Measurements from ENCODE around the gene ERCC1.
A peak's percentile ranks its signal among the peaks of the same experiment; 100 is the strongest.

Gene ERCC1

DNA sequence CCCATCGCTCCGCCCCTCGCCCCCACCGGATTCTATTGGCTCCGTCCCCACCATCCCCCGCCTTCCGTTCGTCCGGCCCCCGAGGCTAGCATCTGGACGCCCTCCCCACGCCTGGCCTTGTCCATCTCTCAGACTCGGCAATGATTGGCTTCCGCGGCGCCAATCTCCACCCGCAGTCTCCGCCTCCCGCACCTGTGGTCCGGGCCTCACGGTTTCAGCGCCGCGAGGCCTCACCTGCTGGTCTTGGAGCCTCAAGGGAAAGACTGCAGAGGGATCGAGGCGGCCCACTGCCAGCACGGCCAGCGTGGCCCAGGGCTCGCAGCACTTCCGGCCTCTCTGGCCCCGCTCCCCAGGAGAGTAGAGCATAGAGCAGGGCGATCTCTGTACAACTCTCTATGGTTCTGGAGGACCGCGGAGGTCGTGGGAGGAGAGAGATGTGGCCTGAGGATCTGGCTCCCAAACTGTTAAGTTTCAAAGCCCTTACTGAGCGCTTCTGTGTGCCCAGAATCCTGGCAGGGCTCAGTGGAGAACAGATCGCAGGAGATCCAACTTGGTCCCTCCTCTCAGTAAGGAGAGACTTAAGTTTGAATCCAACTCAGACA is at the start of gene ERCC1:
Gene ERCC1, minus strand, starts transcription at position 329 of the 602 bp plus-strand sequence. CDS start 543 bp downstream, outside the sequence.
- in situ Hi-C loops (cut with MboI; ENCODE audit: low pct_unique_long_range_greater_than_20kb, low sequenced_read_pairs, unreplicated experiment), result no loop called here
- TF ChIP-seq, protein P1, sequence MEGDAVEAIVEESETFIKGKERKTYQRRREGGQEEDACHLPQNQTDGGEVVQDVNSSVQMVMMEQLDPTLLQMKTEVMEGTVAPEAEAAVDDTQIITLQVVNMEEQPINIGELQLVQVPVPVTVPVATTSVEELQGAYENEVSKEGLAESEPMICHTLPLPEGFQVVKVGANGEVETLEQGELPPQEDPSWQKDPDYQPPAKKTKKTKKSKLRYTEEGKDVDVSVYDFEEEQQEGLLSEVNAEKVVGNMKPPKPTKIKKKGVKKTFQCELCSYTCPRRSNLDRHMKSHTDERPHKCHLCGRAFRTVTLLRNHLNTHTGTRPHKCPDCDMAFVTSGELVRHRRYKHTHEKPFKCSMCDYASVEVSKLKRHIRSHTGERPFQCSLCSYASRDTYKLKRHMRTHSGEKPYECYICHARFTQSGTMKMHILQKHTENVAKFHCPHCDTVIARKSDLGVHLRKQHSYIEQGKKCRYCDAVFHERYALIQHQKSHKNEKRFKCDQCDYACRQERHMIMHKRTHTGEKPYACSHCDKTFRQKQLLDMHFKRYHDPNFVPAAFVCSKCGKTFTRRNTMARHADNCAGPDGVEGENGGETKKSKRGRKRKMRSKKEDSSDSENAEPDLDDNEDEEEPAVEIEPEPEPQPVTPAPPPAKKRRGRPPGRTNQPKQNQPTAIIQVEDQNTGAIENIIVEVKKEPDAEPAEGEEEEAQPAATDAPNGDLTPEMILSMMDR (IDR thresholded peaks at IDR 0.05; ENCODE audit: extremely low read depth, insufficient read depth, missing control alignments), result no peak
- peak; percentile 97 for DNase-seq (ENCODE audit: low spot score)

DNA sequence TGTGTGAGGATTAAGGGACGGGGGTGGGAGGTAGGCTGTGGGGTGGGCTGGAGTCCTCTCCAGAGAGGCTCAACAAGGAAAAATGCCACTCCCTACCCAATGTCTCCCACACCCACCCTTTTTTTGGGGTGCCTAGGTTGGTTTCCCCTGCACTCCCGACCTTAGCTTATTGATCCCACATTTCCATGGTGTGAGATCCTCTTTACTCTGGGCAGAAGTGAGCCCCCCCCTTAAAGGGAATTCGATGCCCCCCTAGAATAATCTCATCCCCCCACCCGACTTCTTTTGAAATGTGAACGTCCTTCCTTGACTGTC is 49.6 kb upstream of the ERCC1 start:
- TF ChIP-seq, protein P1 (IDR thresholded peaks at IDR 0.05; ENCODE audit: extremely low read depth, insufficient read depth, missing control alignments), result no peak
- no peak for DNase-seq (ENCODE audit: low spot score)
- in situ Hi-C loops (cut with MboI; ENCODE audit: low pct_unique_long_range_greater_than_20kb, low sequenced_read_pairs, unreplicated experiment), result no loop called here

DNA sequence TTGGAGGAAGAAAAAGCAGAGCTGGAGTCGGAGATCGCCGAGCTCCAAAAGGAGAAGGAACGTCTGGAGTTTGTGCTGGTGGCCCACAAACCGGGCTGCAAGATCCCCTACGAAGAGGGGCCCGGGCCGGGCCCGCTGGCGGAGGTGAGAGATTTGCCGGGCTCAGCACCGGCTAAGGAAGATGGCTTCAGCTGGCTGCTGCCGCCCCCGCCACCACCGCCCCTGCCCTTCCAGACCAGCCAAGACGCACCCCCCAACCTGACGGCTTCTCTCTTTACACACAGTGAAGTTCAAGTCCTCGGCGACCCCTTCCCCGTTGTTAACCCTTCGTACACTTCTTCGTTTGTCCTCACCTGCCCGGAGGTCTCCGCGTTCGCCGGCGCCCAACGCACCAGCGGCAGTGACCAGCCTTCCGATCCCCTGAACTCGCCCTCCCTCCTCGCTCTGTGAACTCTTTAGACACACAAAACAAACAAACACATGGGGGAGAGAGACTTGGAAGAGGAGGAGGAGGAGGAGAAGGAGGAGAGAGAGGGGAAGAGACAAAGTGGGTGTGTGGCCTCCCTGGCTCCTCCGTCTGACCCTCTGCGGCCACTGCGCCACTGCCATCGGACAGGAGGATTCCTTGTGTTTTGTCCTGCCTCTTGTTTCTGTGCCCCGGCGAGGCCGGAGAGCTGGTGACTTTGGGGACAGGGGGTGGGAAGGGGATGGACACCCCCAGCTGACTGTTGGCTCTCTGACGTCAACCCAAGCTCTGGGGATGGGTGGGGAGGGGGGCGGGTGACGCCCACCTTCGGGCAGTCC is 49.0 kb upstream of the ERCC1 start:
- in situ Hi-C loops (cut with MboI; ENCODE audit: low pct_unique_long_range_greater_than_20kb, low sequenced_read_pairs, unreplicated experiment), result no loop called here
- TF ChIP-seq, protein P1 (IDR thresholded peaks at IDR 0.05; ENCODE audit: extremely low read depth, insufficient read depth, missing control alignments), result no peak
- no peak for DNase-seq (ENCODE audit: low spot score)

DNA sequence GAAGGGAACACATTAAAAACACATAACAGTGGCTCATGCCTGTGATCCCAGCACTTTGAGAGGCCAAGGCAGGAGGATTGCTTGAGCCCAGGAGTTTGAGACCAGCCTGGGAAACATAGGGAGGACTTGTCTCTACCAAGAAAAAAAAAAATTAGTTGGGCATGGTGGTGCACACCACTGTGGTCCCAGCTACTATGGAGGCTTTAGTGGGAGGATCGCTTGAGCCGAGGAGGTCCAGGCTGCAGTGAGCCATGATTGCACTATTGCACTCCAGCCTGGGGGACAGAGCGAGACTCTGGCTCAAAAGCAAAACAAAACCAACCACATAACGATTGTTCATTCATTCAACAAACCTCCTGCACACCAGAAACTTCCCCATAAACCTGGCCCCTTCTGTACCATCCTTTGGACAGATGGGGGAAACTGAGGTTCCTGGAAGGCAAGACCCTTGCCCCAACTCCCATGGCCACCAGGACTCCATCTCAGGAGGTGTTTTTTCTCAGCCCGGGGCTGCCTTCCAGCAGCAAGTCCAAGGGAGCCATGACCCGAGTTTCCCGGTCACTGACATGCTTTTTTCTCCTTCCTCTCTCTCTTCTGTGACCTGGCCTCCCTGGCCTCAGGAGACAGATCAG is 48.3 kb upstream of the ERCC1 start:
- no peak for DNase-seq (ENCODE audit: low spot score)
- in situ Hi-C loops (cut with MboI; ENCODE audit: low pct_unique_long_range_greater_than_20kb, low sequenced_read_pairs, unreplicated experiment), result no loop called here
- TF ChIP-seq, protein P1 (IDR thresholded peaks at IDR 0.05; ENCODE audit: extremely low read depth, insufficient read depth, missing control alignments), result no peak

DNA sequence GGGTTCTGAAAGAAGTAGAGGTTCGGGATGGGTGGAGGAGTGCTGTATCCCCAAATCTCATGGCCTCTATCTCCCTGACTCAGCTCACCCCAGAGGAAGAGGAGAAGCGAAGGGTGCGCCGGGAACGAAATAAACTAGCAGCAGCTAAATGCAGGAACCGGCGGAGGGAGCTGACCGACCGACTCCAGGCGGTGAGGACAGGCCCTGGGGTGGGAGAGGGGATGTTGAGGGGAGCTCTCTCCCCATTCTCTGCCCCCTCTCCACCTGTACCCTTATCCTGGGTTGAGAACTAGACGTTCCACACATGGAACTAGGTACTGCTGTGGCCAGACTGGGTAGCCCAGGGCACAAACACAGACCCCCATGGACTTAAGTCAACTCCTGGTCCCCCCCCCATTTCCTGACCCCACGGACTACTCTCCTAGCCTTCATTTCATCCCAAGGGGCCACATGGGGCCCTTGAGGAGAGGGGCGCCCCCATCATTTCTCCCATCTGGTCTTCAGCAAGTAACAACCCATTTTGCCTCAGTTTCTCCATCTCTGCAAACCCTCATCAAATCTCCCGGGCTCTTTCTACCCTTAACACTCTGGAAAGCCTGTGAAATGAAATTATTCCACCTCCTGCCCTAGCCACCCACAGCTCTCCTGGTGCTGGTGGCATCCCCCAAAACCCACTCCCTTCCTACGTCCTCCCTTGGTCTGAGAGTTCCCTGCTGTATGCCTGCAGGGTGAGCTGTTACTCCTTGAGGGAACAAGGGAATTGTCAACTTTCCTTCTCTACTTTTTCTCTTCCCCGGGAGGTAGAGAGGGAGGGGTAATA is 47.6 kb upstream of the ERCC1 start:
- in situ Hi-C loops (cut with MboI; ENCODE audit: low pct_unique_long_range_greater_than_20kb, low sequenced_read_pairs, unreplicated experiment), result no loop called here
- no peak for DNase-seq (ENCODE audit: low spot score)
- TF ChIP-seq, protein P1 (IDR thresholded peaks at IDR 0.05; ENCODE audit: extremely low read depth, insufficient read depth, missing control alignments), result no peak

DNA sequence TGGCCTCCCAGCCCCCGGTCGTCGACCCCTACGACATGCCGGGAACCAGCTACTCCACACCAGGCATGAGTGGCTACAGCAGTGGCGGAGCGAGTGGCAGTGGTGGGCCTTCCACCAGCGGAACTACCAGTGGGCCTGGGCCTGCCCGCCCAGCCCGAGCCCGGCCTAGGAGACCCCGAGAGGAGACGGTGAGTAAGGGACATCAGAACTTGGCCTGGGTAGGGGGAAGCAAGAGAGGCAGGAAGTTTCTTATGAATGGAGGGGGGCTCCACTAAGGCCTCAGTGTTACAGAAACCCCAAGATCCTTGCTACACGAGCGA is 47.0 kb upstream of the ERCC1 start:
- TF ChIP-seq, protein P1 (IDR thresholded peaks at IDR 0.05; ENCODE audit: extremely low read depth, insufficient read depth, missing control alignments), result no peak
- in situ Hi-C loops (cut with MboI; ENCODE audit: low pct_unique_long_range_greater_than_20kb, low sequenced_read_pairs, unreplicated experiment), result no loop called here
- no peak for DNase-seq (ENCODE audit: low spot score)

Measured in GM13977 (cell line).